ENCODE results near the gene TAP2.

The TAP2 gene

GRCh38 chr6:32836873-32837272 lies 1.7 kb downstream of the TAP2 start:
- TF ChIP-seq CTCF (IDR thresholded peaks at IDR 0.05) = no peak

- no peak for TF ChIP-seq CTCF (IDR thresholded peaks at IDR 0.05)
Observed at GRCh38 chr6:32835167-32835893, 3.2 kb downstream of the TAP2 start.

GRCh38 chr6:32833664-32834063 lies 4.9 kb downstream of the TAP2 start:
- no peak for TF ChIP-seq CTCF (IDR thresholded peaks at IDR 0.05)

GRCh38 chr6:32832535-32832934 lies 6.0 kb downstream of the TAP2 start:
- TF ChIP-seq CTCF (IDR thresholded peaks at IDR 0.05) = no peak

- TF ChIP-seq CTCF (IDR thresholded peaks at IDR 0.05) = no peak
Observed at GRCh38 chr6:32830936-32831335, 7.6 kb downstream of the TAP2 start.

GRCh38 chr6:32830017-32830416 lies 8.5 kb downstream of the TAP2 start:
- no peak for TF ChIP-seq CTCF (IDR thresholded peaks at IDR 0.05)

GRCh38 chr6:32829495-32829894 lies 9.0 kb downstream of the TAP2 start:
- TF ChIP-seq CTCF (IDR thresholded peaks at IDR 0.05) = no peak

GRCh38 chr6:32827025-32827424 lies 11.5 kb downstream of the TAP2 start:
- TF ChIP-seq CTCF (IDR thresholded peaks at IDR 0.05) = no peak

Measured in LNCAP (cell line).